HAP-1 (cell line): ENCODE measurements around the gene MBD6.
"Not testable (repeated sequence)": the region's sequence is repeated elsewhere in the genome, so short reads cannot be mapped to it uniquely, and the experiment has no call there.

Experiments used
- DNase-seq, 2 experiments: peaks; one replicate each; pipeline ENCODE4 v3.0.0-alpha.2; 2016 to 2020; ENCODE audit warnings: low spot score in 2 of 2
- H3K27me3 ChIP-seq: fragments of 250-450 bp; sonication (Bioruptor Pico); 2 replicates; pipeline ENCODE4 v1.5.1; 2020; ENCODE audit warnings: low read depth, mild to moderate bottlenecking, moderate library complexity
- H3K36me3 ChIP-seq: fragments of 250-450 bp; sonication (Bioruptor Pico); replicated peaks from 2 replicates; pipeline ENCODE4 v1.5.1; 2020; ENCODE audit warnings: mild to moderate bottlenecking
- H3K4me1 ChIP-seq: fragments of 250-450 bp; sonication (Bioruptor Pico); 2 replicates; pipeline ENCODE4 v1.5.1; 2020; ENCODE audit warnings: mild to moderate bottlenecking
- H3K4me3 ChIP-seq: fragments of 250-450 bp; sonication (Bioruptor Pico); 2 replicates; pipeline ENCODE4 v1.5.1; 2020; ENCODE audit warnings: mild to moderate bottlenecking, moderate library complexity
- H3K9me3 ChIP-seq: fragments of 250-450 bp; sonication (Bioruptor Pico); 2 replicates; pipeline ENCODE4 v1.5.1; 2020; ENCODE audit warnings: mild to moderate bottlenecking, moderate library complexity
- in situ Hi-C: fragments of 300-500 bp; cut with MboI; formaldehyde crosslinking; loops from 3 replicates; pipeline ENCODE4 v1.14.3; 2020; ENCODE audit warnings: low sequenced_read_pairs, inconsistent platforms, mixed read lengths

The MBD6 gene

GRCh38 chr12:57516617-57517153 lies 5.9 kb upstream of the MBD6 start:
- Histone ChIP-seq H3K4me3 (no peak overlapping the region), H3K4me1 (peaks cover 13% of the 10 kb centered on the region), H3K36me3 (peaks cover 86% of the 10 kb centered on the region), H3K27me3 (no peaks in the 10 kb centered on the region), H3K9me3 (no peaks in the 10 kb centered on the region)
- in situ Hi-C loops: no loop called here
- DNase-seq: no peak

GRCh38 chr12:57517187-57517586 lies 5.4 kb upstream of the MBD6 start:
- Histone ChIP-seq H3K9me3 (no peaks in the 10 kb centered on the region), H3K27me3 (no peaks in the 10 kb centered on the region), H3K36me3 (peaks cover 81% of the 10 kb centered on the region), H3K4me1 (peaks cover 18% of the 10 kb centered on the region), H3K4me3 (no peak overlapping the region)
- in situ Hi-C loops: no loop called here
- DNase-seq: no peak

- H3K4me3 ChIP-seq, H3K27me3 ChIP-seq, H3K9me3 ChIP-seq, DNase-seq, in situ Hi-C loops: not testable (repeated sequence)
- H3K36me3 ChIP-seq: peaks cover 76% of the 10 kb centered on the region
- H3K4me1 ChIP-seq: peaks cover 20% of the 10 kb centered on the region
Observed at GRCh38 chr12:57517718-57518117, 4.9 kb upstream of the MBD6 start.

- Histone ChIP-seq H3K4me3 (peak overlapping the region; percentile 86), H3K36me3 (peaks cover 69% of the 10 kb centered on the region), H3K27me3 (no peaks in the 10 kb centered on the region), H3K9me3 (no peaks in the 10 kb centered on the region), H3K4me1 (peaks cover 20% of the 10 kb centered on the region)
- DNase-seq: no peak
- in situ Hi-C loops: no loop called here
Observed at GRCh38 chr12:57518176-57518919, 4.3 kb upstream of the MBD6 start.

GRCh38 chr12:57518920-57519795 lies 3.5 kb upstream of the MBD6 start:
- in situ Hi-C loops: no loop called here

GRCh38 chr12:57519796-57520052 lies 2.9 kb upstream of the MBD6 start:
- DNase-seq: no peak
- in situ Hi-C loops: no loop called here
- H3K4me3 ChIP-seq: peak overlapping the region; percentile 86
- no peaks in the 10 kb centered on the region for H3K9me3 ChIP-seq
- H3K27me3 ChIP-seq: no peaks in the 10 kb centered on the region
- H3K4me1 ChIP-seq: peaks cover 32% of the 10 kb centered on the region
- peaks cover 62% of the 10 kb centered on the region for H3K36me3 ChIP-seq

More at GRCh38 chr12:57518920-57519795, 3.5 kb upstream of the MBD6 start:
- peak; percentile 63 to 81 for DNase-seq
- H3K9me3 ChIP-seq: no peaks in the 10 kb centered on the region
- no peaks in the 10 kb centered on the region for H3K27me3 ChIP-seq
- peaks cover 62% of the 10 kb centered on the region for H3K36me3 ChIP-seq
- peaks cover 26% of the 10 kb centered on the region for H3K4me1 ChIP-seq
- H3K4me3 ChIP-seq: peak overlapping the region; percentile 86

GRCh38 chr12:57520053-57520818 lies 2.4 kb upstream of the MBD6 start, which contains the start of gene DDIT3:
DDIT3 (minus strand) TSS chr12:57520514; CDS start chr12:57517406, 3,108 bp downstream.
- H3K4me1 ChIP-seq: peaks cover 33% of the 10 kb centered on the region
- peak; percentile 96 to 99 for DNase-seq
- in situ Hi-C loops: no loop called here

GRCh38 chr12:57521525-57522010 lies 1.1 kb upstream of the MBD6 start:
- Histone ChIP-seq H3K36me3 (peaks cover 56% of the 10 kb centered on the region), H3K27me3 (no peaks in the 10 kb centered on the region), H3K4me3 (peak overlapping the region; percentile 69), H3K4me1 (peaks cover 33% of the 10 kb centered on the region), H3K9me3 (no peaks in the 10 kb centered on the region)
- DNase-seq: peak; percentile 47 to 72
- in situ Hi-C loops: no loop called here

More at GRCh38 chr12:57520053-57520818, 2.4 kb upstream of the MBD6 start, which contains the start of gene DDIT3:
- H3K9me3 ChIP-seq: no peaks in the 10 kb centered on the region
- H3K27me3 ChIP-seq: no peaks in the 10 kb centered on the region
- peak within 1 kb of the TSS; percentile 86 for H3K4me3 ChIP-seq
- H3K36me3 ChIP-seq: peaks cover 61% of the 10 kb centered on the region

- peak; percentile 55 to 80 for DNase-seq
- peak overlapping the region; percentile 69 for H3K4me3 ChIP-seq
- no peaks in the 10 kb centered on the region for H3K9me3 ChIP-seq
- H3K4me1 ChIP-seq: peaks cover 31% of the 10 kb centered on the region
- in situ Hi-C loops: no loop called here
- no peaks in the 10 kb centered on the region for H3K27me3 ChIP-seq
- H3K36me3 ChIP-seq: peaks cover 56% of the 10 kb centered on the region
Observed at GRCh38 chr12:57522887-57523705, 472 bp downstream of the MBD6 start.

GRCh38 chr12:57523706-57524614 lies 1.3 kb downstream of the MBD6 start:
- peaks cover 56% of the 10 kb centered on the region for H3K36me3 ChIP-seq
- peaks cover 29% of the 10 kb centered on the region for H3K4me1 ChIP-seq
- DNase-seq: peak in 1 of 2 experiments; percentile 30
- H3K27me3 ChIP-seq: no peaks in the 10 kb centered on the region
- in situ Hi-C loops: no loop called here
- peak overlapping the region; percentile 69 for H3K4me3 ChIP-seq
- no peaks in the 10 kb centered on the region for H3K9me3 ChIP-seq

- Histone ChIP-seq H3K9me3 (no peaks in the 10 kb centered on the region), H3K36me3 (peaks cover 53% of the 10 kb centered on the region), H3K4me1 (peaks cover 29% of the 10 kb centered on the region), H3K4me3 (no peak overlapping the region), H3K27me3 (no peaks in the 10 kb centered on the region)
- in situ Hi-C loops: no loop called here
- DNase-seq: no peak
Observed at GRCh38 chr12:57524814-57525614, 2.4 kb downstream of the MBD6 start.
